WTC11 (cell line): Measurements from ENCODE around the gene KCNS3. TPM values are rescaled to one million over a fixed set of nuclear protein-coding genes. Genes with fewer than 3 reads are reported as not detected.

ENCODE experiments used
- ATAC-seq: fragments of 200-7000 bp; cut with Tn5 transposase; 2 replicates; pipeline ENCODE4 v1.10.0; 2021; ENCODE audit warnings: mild to moderate bottlenecking, moderate library complexity
- CTCF ChIA-PET: fragments of 300-600 bp; sonication (Branson Sonifier 250); formaldehyde crosslinking; loops from one replicate; lab custom pipeline; 2021; ENCODE audit warnings: antibody characterized with exemption; lab: Charles Lee
- POLR2A ChIA-PET: fragments of 350-600 bp; sonication (Branson Sonifier 250); formaldehyde crosslinking; loops from one replicate; lab custom pipeline; 2021; ENCODE audit warnings: antibody characterized with exemption; lab: Charles Lee
- DNase-seq: peaks from one replicate; pipeline ENCODE4 v3.0.0; 2021; ENCODE audit warnings: low spot score
- H3K27ac Mint-ChIP-seq: 2 replicates; pipeline ENCODE4 v1.8.0; 2021; ENCODE audit warnings: mixed read lengths
- H3K27me3 Mint-ChIP-seq: 2 replicates; pipeline ENCODE4 v1.8.0; 2021; ENCODE audit warnings: low read depth, mild to moderate bottlenecking, moderate library complexity, mixed read lengths
- H3K36me3 Mint-ChIP-seq: 2 replicates; pipeline ENCODE4 v1.8.0; 2021; ENCODE audit warnings: mixed read lengths
- H3K4me1 Mint-ChIP-seq: 2 replicates; pipeline ENCODE4 v1.8.0; 2022; ENCODE audit warnings: mixed read lengths
- H3K4me3 Mint-ChIP-seq: 2 replicates; pipeline ENCODE4 v1.8.0; 2021; ENCODE audit warnings: mild to moderate bottlenecking, moderate library complexity, mixed read lengths
- H3K9me3 Mint-ChIP-seq: 2 replicates; pipeline ENCODE4 v1.8.0; 2021; ENCODE audit warnings: mixed read lengths
- ELF4 ChIP-seq: sonication (generic); formaldehyde crosslinking; IDR thresholded peaks from 2 replicates; pipeline ENCODE4 v1.8.1; 2022; ENCODE audit warnings: low read depth, mild to moderate bottlenecking, moderate library complexity, missing genetic modification reagents
- ETV6 ChIP-seq: sonication (generic); formaldehyde crosslinking; IDR thresholded peaks from 2 replicates; pipeline ENCODE4 v1.8.1; 2022; ENCODE audit warnings: mild to moderate bottlenecking, missing genetic modification reagents
- GABPB1 ChIP-seq: sonication (generic); formaldehyde crosslinking; IDR thresholded peaks from 2 replicates; pipeline ENCODE4 v1.8.1; 2023; ENCODE audit warnings: mild to moderate bottlenecking, missing genetic modification reagents
- JAZF1 ChIP-seq: fragments of 250-450 bp; sonication (Bioruptor Pico); IDR thresholded peaks from 2 replicates; pipeline ENCODE4 v1.9.0; 2021; ENCODE audit warnings: moderate library complexity, mild to moderate bottlenecking, inconsistent platforms
- MYBL2 ChIP-seq: sonication (generic); formaldehyde crosslinking; IDR thresholded peaks from 2 replicates; pipeline ENCODE4 v1.8.1; 2023; ENCODE audit warnings: mild to moderate bottlenecking, moderate library complexity, missing genetic modification reagents
- NR1H2 ChIP-seq: sonication (generic); formaldehyde crosslinking; IDR thresholded peaks from 2 replicates; pipeline ENCODE4 v1.9.0; 2021; ENCODE audit warnings: mild to moderate bottlenecking, moderate library complexity, missing genetic modification reagents
- PRRX2 ChIP-seq: fragments of 250-450 bp; sonication (Bioruptor Pico); IDR thresholded peaks from 2 replicates; pipeline ENCODE4 v1.8.0; 2021; ENCODE audit warnings: mild to moderate bottlenecking
- RELA ChIP-seq: sonication (generic); formaldehyde crosslinking; IDR thresholded peaks from 2 replicates; pipeline ENCODE4 v1.8.1; 2022; ENCODE audit warnings: missing genetic modification reagents, mild to moderate bottlenecking, borderline replicate concordance
- RORB ChIP-seq: fragments of 250-450 bp; sonication (Bioruptor Pico); IDR thresholded peaks from 2 replicates; pipeline ENCODE4 v1.9.0; 2021; ENCODE audit warnings: mild to moderate bottlenecking
- ZBTB21 ChIP-seq: sonication (generic); formaldehyde crosslinking; IDR thresholded peaks from 2 replicates; pipeline ENCODE4 v1.8.1; 2023; ENCODE audit warnings: mild to moderate bottlenecking, missing genetic modification reagents, borderline replicate concordance
- ZNF232 ChIP-seq: sonication (generic); formaldehyde crosslinking; IDR thresholded peaks from 2 replicates; pipeline ENCODE4 v1.8.0; 2022; ENCODE audit warnings: mild to moderate bottlenecking, missing genetic modification reagents
- ZNF317 ChIP-seq: sonication (generic); formaldehyde crosslinking; IDR thresholded peaks from 2 replicates; pipeline ENCODE4 v1.8.1; 2023; ENCODE audit warnings: low read depth, mild to moderate bottlenecking, moderate library complexity, missing genetic modification reagents, borderline replicate concordance
- total RNA-seq: library from RNA; stranded (reverse); gene quantifications from 3 replicates; pipeline ENCODE4 v1.2.3, GENCODE V29; 2021
- TF ChIP-seq, protein P1 (sequence below): fragments of 250-450 bp; sonication (Bioruptor Pico); IDR thresholded peaks from 2 replicates; pipeline ENCODE4 v1.9.0; 2021; ENCODE audit warnings: mild to moderate bottlenecking
- TF ChIP-seq, protein P2 (sequence below): sonication (generic); formaldehyde crosslinking; IDR thresholded peaks from 2 replicates; pipeline ENCODE4 v1.8.1; 2023; ENCODE audit warnings: mild to moderate bottlenecking, missing genetic modification reagents, moderate library complexity
- TF ChIP-seq, protein P3 (sequence below): sonication (generic); formaldehyde crosslinking; IDR thresholded peaks from 2 replicates; pipeline ENCODE4 v1.8.1; 2022; ENCODE audit warnings: mild to moderate bottlenecking, missing genetic modification reagents, moderate library complexity, borderline replicate concordance
- TF ChIP-seq, protein P4 (sequence below): fragments of 250-450 bp; sonication (Bioruptor Pico); IDR thresholded peaks from 2 replicates; pipeline ENCODE4 v1.9.0; 2021; ENCODE audit warnings: mild to moderate bottlenecking
- TF ChIP-seq, protein P5 (sequence below): sonication (generic); formaldehyde crosslinking; IDR thresholded peaks from 2 replicates; pipeline ENCODE4 v1.8.0; 2023; ENCODE audit warnings: mild to moderate bottlenecking, missing genetic modification reagents
- TF ChIP-seq, protein P6 (sequence below): sonication (generic); formaldehyde crosslinking; IDR thresholded peaks from 2 replicates; pipeline ENCODE4 v1.8.1; 2023; ENCODE audit warnings: mild to moderate bottlenecking, missing genetic modification reagents
- TF ChIP-seq, protein P7 (sequence below): fragments of 250-450 bp; sonication (Bioruptor Pico); IDR thresholded peaks from 2 replicates; pipeline ENCODE4 v2.1.2; 2022; ENCODE audit warnings: mild to moderate bottlenecking, moderate library complexity
- TF ChIP-seq, protein P8 (sequence below): sonication (generic); formaldehyde crosslinking; IDR thresholded peaks from 2 replicates; pipeline ENCODE4 v1.8.0; 2022; ENCODE audit warnings: mild to moderate bottlenecking, missing genetic modification reagents

KCNS3 gene
- total RNA-seq, 1 experiment from 2014 or later = 25.2 TPM

DNA sequence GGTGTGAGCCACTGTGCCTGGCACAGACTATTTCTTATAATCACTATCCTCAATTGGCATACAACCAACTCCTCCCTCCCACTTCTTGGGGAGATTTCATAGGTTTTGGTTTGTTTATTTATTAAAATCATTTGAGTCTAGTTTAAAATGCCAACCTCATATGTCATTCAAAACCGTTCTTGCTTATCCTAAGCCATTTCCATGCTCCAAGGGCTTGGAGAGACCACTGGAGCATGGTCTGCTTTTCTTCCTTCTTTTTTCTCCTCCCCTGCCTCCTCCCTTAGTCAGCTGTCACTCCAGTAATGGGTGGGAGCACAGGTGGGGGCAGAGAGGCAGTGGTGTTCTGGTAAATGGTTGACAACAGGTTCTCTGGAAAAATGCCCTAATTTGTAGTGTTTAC, 20.4 kb upstream of the KCNS3 start:
- Mint-ChIP-seq H3K4me1 (peaks cover 4% of the 10 kb centered on the region; the same call in 1 of the 2 replicates), H3K27ac (no peak overlapping the region), H3K4me3 (no peak overlapping the region), H3K9me3 (no peaks in the 10 kb centered on the region), H3K36me3 (no peaks in the 10 kb centered on the region), H3K27me3 (no peaks in the 10 kb centered on the region)
- POLR2A ChIA-PET = no interaction called here
- CTCF ChIA-PET = interaction anchor here (0.6 to 1.7 kb wide), 2 partner anchors 61 to 260 kb away, joined by 3 to 4 read pairs; no protein-coding TSS in a partner anchor
- DNase-seq = no peak
- no peak for ATAC-seq
- no peak for TF ChIP-seq NR1H2 (CRISPR knock-in tag)

DNA sequence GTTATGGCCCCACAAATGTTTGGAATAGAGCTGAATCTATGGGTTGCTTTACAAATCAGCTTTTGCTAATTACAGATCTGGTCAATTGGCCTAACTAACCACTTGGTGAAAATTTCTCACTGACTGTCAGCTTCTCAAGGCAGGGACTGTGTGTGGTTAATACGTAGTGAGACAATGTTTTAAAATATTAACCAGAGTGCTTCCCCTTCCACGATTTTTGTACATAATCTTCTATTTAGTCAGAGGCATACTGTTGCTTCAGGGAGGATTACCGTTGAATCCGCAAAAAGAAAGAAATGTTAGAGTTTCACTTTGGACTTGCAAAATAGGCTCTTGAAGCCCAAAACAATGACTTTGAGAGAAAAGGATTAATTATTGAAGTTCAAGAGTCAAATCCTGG, 14.9 kb upstream of the KCNS3 start:
- ATAC-seq = no peak
- TF ChIP-seq MYBL2 (CRISPR knock-in tag) (no peak), RELA (CRISPR knock-in tag) (no peak), PRRX2 (CRISPR knock-in tag) (no peak), JAZF1 (CRISPR knock-in tag) (no peak), ZNF317 (no peak), ZNF232 (no peak), ELF4 (CRISPR knock-in tag) (no peak), ETV6 (CRISPR knock-in tag) (no peak), ZBTB21 (CRISPR knock-in tag) (no peak), RORB (no peak), GABPB1 (CRISPR knock-in tag) (no peak)
- TF ChIP-seq, protein P1, sequence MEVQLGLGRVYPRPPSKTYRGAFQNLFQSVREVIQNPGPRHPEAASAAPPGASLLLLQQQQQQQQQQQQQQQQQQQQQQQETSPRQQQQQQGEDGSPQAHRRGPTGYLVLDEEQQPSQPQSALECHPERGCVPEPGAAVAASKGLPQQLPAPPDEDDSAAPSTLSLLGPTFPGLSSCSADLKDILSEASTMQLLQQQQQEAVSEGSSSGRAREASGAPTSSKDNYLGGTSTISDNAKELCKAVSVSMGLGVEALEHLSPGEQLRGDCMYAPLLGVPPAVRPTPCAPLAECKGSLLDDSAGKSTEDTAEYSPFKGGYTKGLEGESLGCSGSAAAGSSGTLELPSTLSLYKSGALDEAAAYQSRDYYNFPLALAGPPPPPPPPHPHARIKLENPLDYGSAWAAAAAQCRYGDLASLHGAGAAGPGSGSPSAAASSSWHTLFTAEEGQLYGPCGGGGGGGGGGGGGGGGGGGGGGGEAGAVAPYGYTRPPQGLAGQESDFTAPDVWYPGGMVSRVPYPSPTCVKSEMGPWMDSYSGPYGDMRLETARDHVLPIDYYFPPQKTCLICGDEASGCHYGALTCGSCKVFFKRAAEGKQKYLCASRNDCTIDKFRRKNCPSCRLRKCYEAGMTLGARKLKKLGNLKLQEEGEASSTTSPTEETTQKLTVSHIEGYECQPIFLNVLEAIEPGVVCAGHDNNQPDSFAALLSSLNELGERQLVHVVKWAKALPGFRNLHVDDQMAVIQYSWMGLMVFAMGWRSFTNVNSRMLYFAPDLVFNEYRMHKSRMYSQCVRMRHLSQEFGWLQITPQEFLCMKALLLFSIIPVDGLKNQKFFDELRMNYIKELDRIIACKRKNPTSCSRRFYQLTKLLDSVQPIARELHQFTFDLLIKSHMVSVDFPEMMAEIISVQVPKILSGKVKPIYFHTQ (CRISPR knock-in tag) = no peak
- TF ChIP-seq, protein P2, sequence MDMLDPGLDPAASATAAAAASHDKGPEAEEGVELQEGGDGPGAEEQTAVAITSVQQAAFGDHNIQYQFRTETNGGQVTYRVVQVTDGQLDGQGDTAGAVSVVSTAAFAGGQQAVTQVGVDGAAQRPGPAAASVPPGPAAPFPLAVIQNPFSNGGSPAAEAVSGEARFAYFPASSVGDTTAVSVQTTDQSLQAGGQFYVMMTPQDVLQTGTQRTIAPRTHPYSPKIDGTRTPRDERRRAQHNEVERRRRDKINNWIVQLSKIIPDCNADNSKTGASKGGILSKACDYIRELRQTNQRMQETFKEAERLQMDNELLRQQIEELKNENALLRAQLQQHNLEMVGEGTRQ (CRISPR knock-in tag) = no peak
- TF ChIP-seq, protein P3, sequence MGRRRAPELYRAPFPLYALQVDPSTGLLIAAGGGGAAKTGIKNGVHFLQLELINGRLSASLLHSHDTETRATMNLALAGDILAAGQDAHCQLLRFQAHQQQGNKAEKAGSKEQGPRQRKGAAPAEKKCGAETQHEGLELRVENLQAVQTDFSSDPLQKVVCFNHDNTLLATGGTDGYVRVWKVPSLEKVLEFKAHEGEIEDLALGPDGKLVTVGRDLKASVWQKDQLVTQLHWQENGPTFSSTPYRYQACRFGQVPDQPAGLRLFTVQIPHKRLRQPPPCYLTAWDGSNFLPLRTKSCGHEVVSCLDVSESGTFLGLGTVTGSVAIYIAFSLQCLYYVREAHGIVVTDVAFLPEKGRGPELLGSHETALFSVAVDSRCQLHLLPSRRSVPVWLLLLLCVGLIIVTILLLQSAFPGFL (CRISPR knock-in tag) = no peak
- TF ChIP-seq, protein P4, sequence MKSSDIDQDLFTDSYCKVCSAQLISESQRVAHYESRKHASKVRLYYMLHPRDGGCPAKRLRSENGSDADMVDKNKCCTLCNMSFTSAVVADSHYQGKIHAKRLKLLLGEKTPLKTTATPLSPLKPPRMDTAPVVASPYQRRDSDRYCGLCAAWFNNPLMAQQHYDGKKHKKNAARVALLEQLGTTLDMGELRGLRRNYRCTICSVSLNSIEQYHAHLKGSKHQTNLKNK (CRISPR knock-in tag) = no peak
- TF ChIP-seq, protein P5, sequence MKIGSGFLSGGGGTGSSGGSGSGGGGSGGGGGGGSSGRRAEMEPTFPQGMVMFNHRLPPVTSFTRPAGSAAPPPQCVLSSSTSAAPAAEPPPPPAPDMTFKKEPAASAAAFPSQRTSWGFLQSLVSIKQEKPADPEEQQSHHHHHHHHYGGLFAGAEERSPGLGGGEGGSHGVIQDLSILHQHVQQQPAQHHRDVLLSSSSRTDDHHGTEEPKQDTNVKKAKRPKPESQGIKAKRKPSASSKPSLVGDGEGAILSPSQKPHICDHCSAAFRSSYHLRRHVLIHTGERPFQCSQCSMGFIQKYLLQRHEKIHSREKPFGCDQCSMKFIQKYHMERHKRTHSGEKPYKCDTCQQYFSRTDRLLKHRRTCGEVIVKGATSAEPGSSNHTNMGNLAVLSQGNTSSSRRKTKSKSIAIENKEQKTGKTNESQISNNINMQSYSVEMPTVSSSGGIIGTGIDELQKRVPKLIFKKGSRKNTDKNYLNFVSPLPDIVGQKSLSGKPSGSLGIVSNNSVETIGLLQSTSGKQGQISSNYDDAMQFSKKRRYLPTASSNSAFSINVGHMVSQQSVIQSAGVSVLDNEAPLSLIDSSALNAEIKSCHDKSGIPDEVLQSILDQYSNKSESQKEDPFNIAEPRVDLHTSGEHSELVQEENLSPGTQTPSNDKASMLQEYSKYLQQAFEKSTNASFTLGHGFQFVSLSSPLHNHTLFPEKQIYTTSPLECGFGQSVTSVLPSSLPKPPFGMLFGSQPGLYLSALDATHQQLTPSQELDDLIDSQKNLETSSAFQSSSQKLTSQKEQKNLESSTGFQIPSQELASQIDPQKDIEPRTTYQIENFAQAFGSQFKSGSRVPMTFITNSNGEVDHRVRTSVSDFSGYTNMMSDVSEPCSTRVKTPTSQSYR (CRISPR knock-in tag) = no peak
- TF ChIP-seq, protein P6, sequence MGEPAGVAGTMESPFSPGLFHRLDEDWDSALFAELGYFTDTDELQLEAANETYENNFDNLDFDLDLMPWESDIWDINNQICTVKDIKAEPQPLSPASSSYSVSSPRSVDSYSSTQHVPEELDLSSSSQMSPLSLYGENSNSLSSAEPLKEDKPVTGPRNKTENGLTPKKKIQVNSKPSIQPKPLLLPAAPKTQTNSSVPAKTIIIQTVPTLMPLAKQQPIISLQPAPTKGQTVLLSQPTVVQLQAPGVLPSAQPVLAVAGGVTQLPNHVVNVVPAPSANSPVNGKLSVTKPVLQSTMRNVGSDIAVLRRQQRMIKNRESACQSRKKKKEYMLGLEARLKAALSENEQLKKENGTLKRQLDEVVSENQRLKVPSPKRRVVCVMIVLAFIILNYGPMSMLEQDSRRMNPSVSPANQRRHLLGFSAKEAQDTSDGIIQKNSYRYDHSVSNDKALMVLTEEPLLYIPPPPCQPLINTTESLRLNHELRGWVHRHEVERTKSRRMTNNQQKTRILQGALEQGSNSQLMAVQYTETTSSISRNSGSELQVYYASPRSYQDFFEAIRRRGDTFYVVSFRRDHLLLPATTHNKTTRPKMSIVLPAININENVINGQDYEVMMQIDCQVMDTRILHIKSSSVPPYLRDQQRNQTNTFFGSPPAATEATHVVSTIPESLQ (CRISPR knock-in tag) = no peak
- TF ChIP-seq, protein P7, sequence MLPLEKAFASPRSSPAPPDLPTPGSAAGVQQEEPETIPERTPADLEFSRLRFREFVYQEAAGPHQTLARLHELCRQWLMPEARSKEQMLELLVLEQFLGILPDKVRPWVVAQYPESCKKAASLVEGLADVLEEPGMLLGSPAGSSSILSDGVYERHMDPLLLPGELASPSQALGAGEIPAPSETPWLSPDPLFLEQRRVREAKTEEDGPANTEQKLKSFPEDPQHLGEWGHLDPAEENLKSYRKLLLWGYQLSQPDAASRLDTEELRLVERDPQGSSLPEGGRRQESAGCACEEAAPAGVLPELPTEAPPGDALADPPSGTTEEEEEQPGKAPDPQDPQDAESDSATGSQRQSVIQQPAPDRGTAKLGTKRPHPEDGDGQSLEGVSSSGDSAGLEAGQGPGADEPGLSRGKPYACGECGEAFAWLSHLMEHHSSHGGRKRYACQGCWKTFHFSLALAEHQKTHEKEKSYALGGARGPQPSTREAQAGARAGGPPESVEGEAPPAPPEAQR (CRISPR knock-in tag) = no peak
- TF ChIP-seq, protein P8, sequence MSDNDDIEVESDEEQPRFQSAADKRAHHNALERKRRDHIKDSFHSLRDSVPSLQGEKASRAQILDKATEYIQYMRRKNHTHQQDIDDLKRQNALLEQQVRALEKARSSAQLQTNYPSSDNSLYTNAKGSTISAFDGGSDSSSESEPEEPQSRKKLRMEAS (CRISPR knock-in tag) = no peak
- H3K27me3 Mint-ChIP-seq = no peaks in the 10 kb centered on the region; the same call in 1 of the 2 replicates

More for the DNA sequence above, 14.9 kb upstream of the KCNS3 start:
- ChIA-PET POLR2A (no interaction called here), CTCF (no interaction called here)
- H3K4me3 Mint-ChIP-seq = no peak overlapping the region
- H3K36me3 Mint-ChIP-seq = no peaks in the 10 kb centered on the region
- H3K9me3 Mint-ChIP-seq = no peaks in the 10 kb centered on the region
- no peak overlapping the region for H3K27ac Mint-ChIP-seq
- H3K4me1 Mint-ChIP-seq = no peaks in the 10 kb centered on the region
- DNase-seq = no peak
